Stimulated activated CD8-positive, alpha-beta memory T cell treated with anti-CD3 and anti-CD28 coated beads, Interleukin-15, amount 100 ng/mL, for 4 hours (primary cell): Measurements from ENCODE around the gene MAMDC4.
"Not testable (repeated sequence)": the region's sequence is repeated elsewhere in the genome, so short reads cannot be mapped to it uniquely, and the experiment has no call there.

Experiments
- DNase-seq, 2 donors: peaks; one replicate each; pipeline ENCODE4 v3.0.0-alpha.2; 2020; ENCODE audit warnings: low read depth in 2 of 2

Gene MAMDC4

DNA sequence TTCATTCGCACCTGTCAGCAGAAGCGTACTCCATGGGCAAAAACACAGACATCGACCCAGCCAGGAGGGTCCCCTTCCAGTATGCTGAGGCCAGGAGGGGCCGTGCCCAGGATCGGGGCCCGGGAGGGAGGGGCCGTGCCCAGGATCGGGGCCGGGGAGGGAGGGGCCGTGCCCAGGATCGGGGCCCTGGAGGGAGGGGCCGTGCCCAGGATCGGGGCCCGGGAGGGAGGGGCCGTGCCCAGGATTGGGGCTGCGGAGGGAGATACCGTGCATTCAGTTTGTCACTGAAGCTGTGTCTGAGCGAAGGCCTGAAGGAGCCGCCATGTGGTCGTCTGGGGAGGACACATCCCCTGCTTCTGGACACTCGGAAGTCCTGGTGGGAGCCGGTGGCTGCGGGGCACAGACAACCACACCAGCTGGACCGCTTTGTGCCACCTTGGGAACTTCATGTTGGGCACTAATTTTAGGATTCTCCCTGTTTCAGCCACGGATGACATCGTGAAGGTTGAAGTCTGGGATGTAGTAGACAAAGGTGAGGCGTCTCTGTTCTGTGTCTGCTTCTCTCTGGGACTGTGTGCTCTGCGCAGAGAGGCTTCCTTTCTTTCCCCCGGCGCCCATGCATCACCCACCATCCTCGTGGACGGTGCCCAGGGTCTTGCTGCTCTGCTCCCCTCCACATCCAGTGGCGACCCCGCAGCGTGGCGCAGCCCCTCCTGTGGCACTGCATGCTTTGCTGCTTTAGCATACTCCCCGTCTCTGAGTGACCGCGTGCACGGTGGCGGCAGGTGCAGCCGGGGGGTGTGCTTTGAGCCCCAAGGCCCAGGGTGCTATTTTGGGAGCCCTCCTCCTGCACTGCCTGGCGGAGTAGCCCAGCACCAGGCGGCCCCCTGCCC is 26.6 kb upstream of the MAMDC4 start:
- no peak for DNase-seq

DNA sequence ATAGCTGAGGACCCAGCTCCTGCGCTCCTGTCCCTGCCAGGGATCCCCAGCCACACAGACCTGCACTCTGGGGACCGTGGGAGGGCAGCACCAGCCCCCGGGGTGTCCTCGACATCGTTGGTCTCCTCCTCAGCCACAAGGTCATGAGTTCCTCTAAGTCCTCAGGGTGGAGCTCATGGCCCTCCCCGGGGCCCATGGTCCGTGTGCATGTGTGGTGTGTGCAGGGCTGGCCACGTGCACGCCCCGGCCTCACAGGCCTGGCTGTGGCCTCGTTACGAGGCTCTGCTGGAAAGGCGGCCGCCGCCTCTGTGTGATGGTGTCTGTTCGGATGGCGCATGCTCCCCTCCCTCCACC is 26.0 kb upstream of the MAMDC4 start:
- DNase-seq = no peak

DNA sequence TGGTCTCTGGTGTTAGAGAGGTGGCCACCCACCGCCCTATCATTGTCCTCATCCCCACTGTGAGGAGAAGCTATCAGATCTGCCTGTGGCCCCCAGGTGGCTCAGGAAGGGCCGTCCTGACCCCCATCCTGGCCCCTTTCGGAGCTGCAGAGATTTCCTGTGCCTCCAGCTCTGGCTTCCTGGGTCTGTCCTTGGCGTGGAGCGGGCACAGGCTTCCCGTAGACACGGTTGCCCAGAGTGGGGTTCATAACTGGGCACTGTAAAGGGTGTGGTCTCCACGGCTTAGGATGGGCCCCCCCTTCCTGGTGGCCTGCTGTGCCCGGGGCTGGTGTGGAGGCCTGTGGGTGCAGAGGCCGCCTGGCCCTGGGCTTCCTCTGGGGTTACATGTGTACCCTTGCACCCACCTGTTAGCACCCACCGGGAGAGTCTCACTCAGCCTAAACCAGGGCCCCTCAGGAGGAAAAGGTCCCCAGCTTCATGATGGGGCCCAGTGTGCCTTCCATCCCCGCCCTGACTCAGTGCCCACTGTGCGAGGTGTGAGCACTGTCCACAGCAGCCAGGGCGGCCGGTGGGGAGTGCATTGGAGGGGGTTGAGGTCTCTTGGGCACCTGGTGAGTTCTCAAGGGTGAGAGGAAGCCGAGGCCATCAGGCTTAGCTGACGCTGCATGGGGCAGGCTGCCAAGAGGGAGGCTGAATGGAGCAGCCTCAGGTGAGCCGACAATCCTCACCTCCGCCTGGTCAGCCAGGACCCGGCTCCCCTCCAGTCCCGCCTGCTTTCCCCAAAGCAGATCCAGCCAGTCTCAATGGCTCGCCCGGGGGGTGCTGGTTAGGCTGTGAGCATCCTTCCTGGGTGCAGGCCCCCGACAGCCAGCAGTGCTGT is 25.2 kb upstream of the MAMDC4 start:
- no peak for DNase-seq

DNA sequence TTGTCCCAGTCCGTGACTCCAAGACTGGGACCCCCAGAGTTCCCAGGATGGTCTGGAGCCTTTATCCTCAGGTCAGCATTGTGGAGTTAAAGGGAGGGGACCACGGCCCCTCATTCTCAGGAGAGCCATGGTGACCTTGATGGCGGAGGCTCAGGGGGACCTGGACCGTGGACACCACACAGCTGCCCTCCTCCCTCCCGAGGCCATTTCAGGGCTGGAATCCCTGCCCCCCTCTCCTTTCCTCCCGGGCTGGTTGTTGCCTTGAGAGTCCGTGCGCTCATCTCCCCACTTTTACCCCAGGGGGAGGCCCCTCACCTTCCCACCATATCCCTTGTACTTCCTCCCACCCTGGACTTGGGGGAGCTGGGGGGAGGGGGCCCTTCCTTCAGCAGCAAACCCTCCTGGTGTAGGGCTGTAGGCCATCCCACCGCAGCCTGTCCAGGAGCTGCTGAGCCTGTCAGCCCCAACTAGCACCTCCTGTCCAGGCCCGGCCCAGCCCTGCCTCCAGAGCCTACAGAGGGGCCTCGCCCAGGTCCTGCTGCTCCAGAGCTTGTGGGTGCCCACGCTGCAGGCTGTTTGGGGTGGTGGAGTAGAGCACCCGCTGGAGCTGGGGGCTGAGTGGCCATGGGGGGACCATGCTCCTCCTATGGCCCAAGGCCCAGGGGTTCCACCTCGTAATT is 24.2 kb upstream of the MAMDC4 start:
- DNase-seq = no peak

DNA sequence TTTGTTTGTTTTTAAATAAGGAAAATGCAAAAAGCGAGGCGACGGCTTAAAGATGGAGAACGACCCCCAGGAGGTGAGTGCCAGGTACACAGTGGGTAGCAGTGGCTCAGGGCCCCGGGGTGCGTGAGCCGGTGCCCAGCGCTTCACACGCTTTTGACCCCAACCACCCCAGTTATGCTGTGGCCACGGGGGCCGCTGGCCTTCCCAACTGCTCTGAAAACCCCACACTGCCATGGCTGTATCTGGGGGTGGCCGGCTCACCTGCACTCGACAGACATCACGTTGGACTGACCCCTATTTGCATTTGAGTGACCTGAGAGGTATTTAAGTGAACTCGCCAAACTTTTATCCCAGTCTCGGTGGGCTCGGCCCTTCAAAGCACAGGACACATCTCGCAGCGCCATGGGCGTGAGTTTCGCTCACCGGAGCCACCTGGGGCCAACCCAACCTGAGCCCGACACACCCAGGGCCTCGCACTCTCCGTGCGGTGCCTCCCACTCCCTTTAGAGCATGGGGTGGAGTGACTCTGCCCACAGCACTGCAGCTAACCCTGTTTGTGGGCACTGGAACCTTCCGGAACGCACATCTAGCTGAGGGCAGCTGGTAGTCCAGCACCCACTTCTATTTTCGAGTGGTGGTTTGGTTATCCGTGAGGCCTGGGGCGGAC is 23.5 kb upstream of the MAMDC4 start:
- DNase-seq = no peak

DNA sequence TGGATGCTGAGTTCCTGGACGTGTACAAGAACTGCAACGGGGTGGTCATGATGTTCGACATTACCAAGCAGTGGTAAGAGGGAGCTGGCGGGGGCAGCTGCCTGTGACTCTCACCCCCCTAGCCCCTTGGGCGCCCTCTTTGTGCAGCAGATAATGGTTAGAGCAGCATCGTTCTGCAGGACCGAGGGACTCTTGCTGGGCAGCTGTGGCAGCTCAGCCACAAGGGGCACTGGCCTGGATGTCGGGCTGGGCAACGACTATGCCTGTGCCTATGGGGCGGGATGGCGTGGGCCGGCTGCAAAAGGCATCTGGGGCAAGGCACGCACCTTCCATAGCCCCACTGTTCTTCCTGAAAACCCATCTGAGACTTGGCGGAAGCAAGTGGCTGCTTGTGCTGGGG is 22.7 kb upstream of the MAMDC4 start:
- DNase-seq = no peak

DNA sequence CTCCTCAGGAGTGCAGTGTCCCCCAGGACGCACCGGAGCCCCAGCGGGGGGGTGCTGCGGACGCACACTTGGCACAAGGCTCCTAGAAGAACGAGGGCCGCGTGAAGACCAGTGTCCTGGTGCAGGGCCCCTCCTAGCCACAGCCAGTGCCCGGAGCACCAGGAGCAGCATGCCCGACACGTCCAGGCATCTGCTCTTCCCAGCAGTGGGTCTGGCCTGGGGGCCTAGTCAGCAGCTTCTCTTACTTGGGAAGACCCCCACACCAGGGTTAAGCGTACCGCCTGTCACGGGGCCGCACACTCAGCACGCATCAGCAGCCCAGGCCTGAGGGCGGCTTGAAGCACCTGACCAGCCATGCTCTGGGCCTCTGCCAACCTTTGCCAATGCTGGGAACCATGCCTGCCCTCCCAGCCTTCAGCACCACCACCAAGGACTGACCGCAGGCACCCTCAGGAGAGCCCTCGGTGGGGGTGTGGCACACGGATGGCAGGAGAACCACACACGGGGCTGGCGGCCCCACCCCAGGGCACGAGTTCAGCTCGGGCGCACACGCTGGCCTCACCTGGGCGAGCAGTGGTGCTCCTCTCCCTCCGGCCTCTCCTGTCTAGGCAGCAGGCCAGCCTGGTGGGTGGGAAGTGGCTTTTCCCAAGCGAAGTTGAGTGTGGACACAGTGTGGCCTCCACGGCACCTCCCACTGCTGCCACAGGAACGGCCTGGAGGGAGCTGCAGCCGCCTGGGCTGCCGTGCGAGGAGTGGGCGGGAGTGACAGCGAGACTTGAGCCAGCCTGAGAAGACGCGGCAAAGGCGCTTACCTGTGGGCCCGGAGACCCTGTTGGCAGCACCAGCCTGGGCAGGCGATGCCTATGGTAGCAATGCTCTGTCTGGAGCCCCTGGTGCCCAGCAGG is 21.9 kb upstream of the MAMDC4 start:
- no peak for DNase-seq

DNA sequence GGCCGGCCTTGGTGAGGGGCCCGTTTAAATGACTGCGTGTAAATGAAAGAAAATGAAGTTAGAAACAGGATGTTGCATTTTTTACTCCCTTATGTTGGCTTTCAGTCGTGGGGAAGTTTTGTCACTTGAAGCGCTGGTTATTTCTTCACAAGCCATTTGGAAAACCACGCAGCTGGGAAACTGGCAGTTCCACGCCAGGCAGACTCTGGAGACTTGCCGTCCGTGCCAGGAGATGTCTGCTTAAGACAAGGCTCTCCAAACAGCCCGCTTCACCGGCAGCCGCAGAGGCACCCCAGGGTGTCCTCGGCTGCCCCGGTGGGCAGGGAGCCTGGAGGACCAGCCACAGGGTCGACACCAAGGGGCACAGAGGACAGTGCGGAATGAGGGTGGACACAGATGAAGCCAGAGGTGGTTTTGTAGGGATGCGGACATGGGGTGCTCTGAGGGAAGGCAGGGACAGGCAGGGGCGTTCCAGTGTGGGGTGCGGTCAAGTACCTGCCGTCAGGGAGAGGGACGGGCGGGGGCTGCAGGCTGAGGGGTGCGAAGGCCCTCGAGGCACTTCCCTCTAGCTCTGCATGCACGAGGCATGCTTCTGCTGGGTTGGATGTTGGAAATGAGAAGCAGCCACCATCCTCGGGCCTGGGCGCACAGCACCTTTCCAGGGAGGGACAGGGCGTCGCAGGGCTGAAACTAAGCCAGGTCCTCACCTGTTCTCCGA is 21.0 kb upstream of the MAMDC4 start:
- DNase-seq = no peak

DNA sequence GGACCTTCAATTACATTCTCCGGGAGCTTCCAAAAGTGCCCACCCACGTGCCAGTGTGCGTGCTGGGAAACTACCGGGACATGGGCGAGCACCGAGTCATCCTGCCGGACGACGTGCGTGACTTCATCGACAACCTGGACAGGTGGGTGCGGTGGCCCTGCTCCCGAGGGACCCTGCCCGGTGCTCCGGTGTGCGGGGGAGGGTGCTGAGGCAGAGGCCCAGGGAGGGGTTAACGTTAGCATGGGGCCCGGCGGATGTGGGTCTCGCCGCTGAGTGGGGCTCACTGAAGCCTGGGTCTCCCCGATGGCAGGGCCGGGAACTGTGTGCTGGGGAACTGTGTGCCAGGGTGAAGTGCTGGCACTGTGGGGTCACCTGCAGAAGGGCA is 20.4 kb upstream of the MAMDC4 start:
- DNase-seq = no peak

DNA sequence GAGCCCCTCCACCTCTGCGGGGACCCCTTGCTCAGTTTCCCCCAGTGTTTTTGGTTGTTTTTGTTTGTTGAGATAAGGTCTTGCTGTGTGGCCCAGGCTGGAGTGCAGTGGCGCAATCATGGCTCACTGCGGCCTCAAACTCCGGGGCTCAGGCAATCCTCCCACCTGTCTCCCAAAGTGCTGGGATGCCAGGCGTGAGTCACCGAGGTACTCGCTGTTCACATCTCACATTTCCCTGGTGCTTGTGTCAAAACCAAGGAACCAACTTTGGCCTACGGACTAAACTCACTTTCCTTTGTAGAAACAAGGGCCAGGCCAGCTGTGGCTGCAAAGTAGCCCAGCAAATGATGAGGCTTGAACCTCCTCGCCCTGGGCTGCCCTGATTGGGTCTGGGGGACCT is 19.6 kb upstream of the MAMDC4 start:
- no peak for DNase-seq

DNA sequence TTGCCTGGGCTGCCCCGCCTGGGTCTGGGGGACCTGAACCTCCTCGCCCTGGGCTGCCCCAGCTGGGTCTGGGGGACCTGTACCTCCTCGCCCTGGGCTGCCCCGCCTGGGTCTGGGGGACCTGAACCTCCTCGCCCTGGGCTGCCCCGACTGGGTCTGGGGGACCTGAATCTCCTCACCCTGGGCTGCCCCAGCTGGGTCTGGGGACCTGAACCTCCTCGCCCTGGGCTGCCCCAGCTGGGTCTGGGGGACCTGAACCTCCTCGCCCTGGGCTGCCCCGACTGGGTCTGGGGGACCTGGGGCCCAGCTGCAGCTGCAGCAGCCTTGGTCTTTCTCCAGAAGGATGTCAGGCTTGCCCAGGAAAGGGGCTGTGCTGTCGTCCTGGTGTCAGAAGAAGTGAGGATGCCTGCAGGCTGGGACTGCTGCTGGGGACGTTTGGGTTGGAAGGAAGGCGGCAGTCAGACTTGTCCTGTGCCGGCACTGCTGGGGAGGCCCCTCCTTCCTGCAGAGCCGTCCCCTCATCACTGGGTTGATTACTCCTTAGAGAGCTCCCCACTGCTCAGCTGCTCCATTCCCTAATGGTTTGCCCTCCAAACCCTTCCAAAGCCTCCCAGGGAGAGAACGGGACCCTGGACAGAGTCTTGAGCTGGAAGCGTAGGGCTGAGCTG is 18.6 kb upstream of the MAMDC4 start:
- not testable (repeated sequence) for DNase-seq

DNA sequence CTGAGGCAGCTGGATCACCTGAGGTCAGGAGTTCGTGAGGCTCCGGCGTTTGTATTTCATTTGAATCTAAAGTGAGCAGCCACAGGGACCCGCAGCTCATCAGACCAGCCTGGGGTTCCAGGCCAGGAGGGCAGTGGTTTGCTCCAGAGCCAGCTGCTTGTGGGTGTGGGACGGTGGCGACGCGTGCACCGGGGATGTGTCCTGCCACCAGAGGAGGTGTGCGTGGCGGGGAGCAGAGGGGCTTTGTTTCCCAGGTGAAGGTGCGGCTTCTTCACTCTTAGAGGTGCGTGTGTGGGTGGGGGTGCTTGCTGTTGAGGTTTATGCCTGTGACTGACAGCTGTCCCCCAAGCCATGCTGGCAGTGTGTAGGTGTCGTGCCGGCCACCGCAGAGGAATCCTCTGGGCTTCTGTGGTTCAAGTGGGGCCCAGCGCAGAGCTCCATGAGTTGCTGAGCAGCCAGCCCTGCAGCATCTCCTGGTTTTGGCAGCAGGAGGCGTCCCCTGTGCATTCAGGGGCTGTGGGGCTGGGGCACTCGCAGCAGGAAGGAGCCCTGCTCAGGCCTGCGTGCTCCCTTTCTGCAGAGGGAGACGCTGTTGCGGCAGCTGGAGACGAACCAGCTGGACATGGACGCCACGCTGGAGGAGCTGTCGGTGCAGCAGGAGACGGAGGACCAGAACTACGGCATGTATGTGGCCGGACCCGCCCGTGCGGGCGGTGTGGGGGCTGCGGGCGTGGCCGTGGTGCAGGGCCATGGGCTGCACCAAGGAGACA is 16.8 kb upstream of the MAMDC4 start:
- DNase-seq = no peak

DNA sequence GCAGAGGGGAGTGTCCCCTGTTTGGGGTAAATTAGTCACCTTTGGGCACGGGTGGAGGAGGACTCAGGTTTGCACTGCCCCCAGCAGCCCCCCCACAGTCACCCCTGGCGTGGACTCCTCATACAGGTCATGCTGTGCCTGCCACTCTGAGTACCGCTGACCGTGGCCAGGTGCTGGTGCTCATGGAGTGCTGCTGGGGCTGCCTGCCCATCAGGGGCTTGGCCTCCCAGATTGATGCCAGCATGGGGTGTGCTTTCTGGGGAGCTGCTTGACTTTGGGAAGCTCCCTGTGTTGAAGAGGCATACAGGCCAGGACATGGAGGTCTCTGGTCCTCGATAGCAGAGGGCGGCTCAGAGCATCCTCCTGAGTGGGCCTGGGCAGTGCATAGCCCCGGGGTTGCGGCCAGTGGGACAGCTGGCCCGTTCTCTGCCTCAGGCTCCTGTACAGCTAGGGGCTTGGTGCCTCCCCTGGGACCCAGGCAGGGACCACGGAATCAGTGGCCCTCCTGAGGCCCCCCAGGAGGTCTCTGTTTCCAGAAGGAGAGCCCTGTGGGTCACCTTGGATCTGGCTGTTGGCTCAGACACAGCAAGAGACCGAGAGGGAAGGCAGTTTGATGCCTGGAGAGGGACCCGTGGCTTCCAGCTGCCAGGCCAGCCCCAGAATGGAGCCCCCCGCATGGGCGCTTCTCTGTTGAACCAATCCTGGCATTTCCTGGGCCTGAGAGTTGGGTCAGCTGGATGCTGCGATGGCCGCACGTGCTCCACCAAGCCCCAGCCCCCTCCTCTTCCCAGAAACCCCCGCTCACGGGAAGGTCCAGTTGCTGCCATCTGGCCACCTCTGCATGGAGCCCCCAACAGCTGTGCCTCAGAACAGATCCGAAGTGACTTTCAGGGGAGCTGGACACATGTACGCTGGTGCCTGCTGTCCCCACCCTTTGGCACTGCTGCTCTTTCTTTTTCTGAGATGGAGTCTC is 15.9 kb upstream of the MAMDC4 start:
- DNase-seq = no peak

DNA sequence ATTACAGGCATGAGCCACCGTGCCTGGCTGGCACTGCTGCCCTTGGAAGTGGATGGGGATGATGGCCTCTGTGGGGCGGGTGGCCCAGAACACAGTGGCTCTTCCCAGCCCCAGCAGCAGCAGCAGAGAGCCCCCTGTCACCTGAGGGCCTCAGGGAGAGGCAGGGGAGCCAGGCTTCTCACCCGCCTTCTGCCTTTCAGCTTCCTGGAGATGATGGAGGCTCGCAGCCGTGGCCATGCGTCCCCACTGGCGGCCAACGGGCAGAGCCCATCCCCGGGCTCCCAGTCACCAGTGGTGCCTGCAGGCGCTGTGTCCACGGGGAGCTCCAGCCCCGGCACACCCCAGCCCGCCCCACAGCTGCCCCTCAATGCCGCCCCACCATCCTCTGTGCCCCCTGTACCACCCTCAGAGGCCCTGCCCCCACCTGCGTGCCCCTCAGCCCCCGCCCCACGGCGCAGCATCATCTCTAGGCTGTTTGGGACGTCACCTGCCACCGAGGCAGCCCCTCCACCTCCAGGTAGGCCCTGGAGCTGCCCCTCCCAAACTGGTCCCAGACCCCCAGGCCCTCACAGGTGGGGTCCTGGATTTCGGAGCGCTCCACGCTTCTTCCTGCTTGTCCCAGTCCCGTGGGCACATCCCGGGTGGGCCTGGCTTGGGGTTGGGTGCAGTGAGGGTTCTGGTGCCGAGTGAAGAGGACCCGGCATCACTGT is 14.8 kb upstream of the MAMDC4 start:
- no peak for DNase-seq

DNA sequence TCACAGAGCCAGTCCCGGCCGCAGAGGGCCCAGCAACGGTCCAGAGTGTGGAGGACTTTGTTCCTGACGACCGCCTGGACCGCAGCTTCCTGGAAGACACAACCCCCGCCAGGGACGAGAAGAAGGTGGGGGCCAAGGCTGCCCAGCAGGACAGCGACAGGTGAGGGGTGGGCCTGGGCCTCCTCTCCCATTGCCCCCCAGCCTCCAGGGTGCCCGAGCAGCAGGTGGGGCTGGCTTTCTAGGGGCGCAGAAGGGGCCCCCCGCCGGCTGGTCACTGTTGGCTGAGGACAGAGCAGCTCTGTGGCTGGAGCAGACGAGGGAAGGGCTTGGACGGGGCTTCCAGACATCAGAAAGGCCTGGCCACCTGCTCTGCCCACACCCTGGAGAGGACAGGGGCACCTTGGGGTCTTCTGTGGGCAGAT is 14.3 kb upstream of the MAMDC4 start:
- DNase-seq = not testable (repeated sequence)

DNA sequence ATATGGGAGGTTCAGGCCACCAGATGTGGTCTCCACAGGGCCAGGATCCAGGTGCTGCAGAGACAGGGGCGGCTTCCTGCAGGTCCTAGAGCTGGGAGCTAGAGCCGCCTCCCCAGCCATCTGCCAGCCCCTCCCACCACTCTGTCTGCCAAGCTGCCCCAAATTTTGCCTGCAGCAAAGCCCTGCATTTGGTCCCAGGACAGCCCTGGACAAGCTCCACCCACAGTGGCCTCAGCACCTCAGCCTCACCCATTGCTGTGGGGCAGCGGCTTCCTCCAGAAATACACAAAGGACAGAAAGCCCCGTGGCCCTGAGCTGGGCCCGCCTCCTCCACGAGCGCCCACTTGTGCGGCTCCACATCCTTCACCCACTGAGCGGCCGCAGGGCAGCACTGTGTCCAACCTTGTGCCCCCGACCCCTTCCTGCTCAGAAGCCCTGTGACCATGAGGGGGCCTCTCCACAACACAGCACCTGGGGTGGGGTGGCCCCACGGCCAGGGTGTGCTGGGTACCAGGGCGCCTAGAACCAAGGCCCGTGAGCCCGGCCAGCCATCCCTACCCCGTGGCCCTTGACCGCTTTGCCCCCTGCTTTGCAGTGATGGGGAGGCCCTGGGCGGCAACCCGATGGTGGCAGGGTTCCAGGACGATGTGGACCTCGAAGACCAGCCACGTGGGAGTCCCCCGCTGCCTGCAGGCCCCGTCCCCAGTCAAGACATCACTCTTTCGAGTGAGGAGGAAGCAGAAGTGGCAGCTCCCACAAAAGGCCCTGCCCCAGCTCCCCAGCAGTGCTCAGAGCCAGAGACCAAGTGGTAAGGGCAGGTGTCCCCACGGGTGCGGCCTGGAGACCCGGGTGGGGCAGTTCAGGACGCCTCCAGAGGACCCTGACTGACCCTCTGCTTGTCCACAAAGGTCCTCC is 13.6 kb upstream of the MAMDC4 start:
- DNase-seq = no peak
